Adrenal gland (tissue), 12 donors: ENCODE data around the gene ERC2. TPM values are rescaled to one million over a fixed set of nuclear protein-coding genes. Genes with fewer than 3 reads are reported as not detected.

ENCODE experiments used
- DNase-seq, 7 donors: peaks; one replicate each; pipeline ENCODE4 v3.0.0-alpha.2; 2019 to 2020
- H3K27ac ChIP-seq, 5 donors: fragments of 200-600 bp; sonication (generic) in 4 of 5; 1 replicate in 3 of 5; 2 replicates in 2 of 5; pipeline versions ENCODE4 v1.5.1 to v1.8.0; 2016 to 2020; ENCODE audit warnings: mild to moderate bottlenecking in 1 of 5
- H3K27me3 ChIP-seq: fragments of 200-600 bp; 2 replicates; pipeline ENCODE4 v1.8.0; 2021
- H3K36me3 ChIP-seq, 2 donors: fragments of 200-600 bp; replicated peaks in 1 of 2; 1 replicate in 1 of 2; 2 replicates in 1 of 2; pipeline versions ENCODE4 v1.5.1 to v1.8.0; 2018 to 2022
- H3K4me1 ChIP-seq, 2 donors: fragments of 200-600 bp; replicated peaks in 1 of 2; 1 replicate in 1 of 2; 2 replicates in 1 of 2; pipeline versions ENCODE4 v1.5.1 to v1.8.0; 2018 to 2021
- H3K4me3 ChIP-seq, 4 donors: fragments of 200-600 bp; sonication (generic) in 3 of 4; one replicate each; pipeline ENCODE4 v1.5.1; 2016 to 2018
- H3K9me3 ChIP-seq, 3 donors: fragments of 200-600 bp; sonication (generic) in 1 of 3; replicated peaks in 1 of 3; 1 replicate in 2 of 3; 2 replicates in 1 of 3; pipeline versions ENCODE4 v1.5.1 to v1.8.0; 2016 to 2021
- POLR2A ChIP-seq, 2 donors: fragments of 450-650 bp; IDR thresholded peaks; one replicate each; pipeline ENCODE4 v1.6.1; 2017; ENCODE audit warnings: antibody characterized with exemption in 2 of 2, mild to moderate bottlenecking in 2 of 2, moderate library complexity in 1 of 2
- WGBS, 4 donors: extraction: QIAGEN DNeasy Blood & Tissue Kit in 2 of 4; methylation state at CpG; one replicate each; pipeline versions ENCODE4 v1.1.5 to v1.1.7; 2013 to 2017; 5-methylcytosine and 5-hydroxymethylcytosine counted together
- intact Hi-C, 2 donors: fragments of 100-400 bp; cut with DNase I; formaldehyde crosslinking; loops; one replicate each; pipeline versions ENCODE4 v1.14.1 to v1.15.0; 2022 to 2023
- polyA plus RNA-seq, 3 donors: library from polyadenylated mRNA; stranded (reverse); fragments of 200-250 nt in 2 of 3; fragments of 350-450 nt in 1 of 3; fragmentation: Illumina TruSeq in 1 of 3; extraction: RNeasy Lipid Tissue Mini Kit (QIAGEN cat#74804) in 1 of 3; gene quantifications; one replicate each; pipeline ENCODE4 v1.2.3, GENCODE V29; 2013 to 2014
- total RNA-seq, 9 donors: library from RNA; depleted of rRNA in 4 of 9; stranded (reverse); fragments of >200 nt in 4 of 9; fragments of 120-200 nt in 1 of 9; fragmentation: NEBNext Ultra II Directional in 1 of 9; extraction: Animal tissue kit (Norgen Biotek cat#: 25700) in 1 of 9; gene quantifications; one replicate each; pipeline versions ENCODE4 v1.1.0 to v1.2.4, GENCODE V29; 2013 to 2023
- TF ChIP-seq, protein P1 (sequence below), 6 experiments: fragments of 450-650 bp in 4 of 6; fragments of 200-600 bp in 2 of 6; sonication (generic) in 1 of 6; IDR thresholded peaks; 1 replicate in 5 of 6; 2 replicates in 1 of 6; pipeline versions ENCODE4 v1.5.1 to v1.8.0; 2016 to 2021; ENCODE audit warnings: antibody characterized with exemption in 6 of 6, mild to moderate bottlenecking in 2 of 6, moderate library complexity in 1 of 6
- donor health status: healthy with polysubstance abuse.
- donor health status: Bipolar disorder and iron deficiency.
- donor health status: DM: yes; HTN: yes; CAD: no.
- donor health status: DM: no; HTN: no; CAD: no.
- donor health status: DM: no; HTN: no; CAD: no.
- donor health status: DM: yes; HTN: yes; CAD: no.

ERC2 gene
- total and polyA plus RNA-seq, 12 donors, result 0.47 to 5.8 (median 1.5) TPM

DNA sequence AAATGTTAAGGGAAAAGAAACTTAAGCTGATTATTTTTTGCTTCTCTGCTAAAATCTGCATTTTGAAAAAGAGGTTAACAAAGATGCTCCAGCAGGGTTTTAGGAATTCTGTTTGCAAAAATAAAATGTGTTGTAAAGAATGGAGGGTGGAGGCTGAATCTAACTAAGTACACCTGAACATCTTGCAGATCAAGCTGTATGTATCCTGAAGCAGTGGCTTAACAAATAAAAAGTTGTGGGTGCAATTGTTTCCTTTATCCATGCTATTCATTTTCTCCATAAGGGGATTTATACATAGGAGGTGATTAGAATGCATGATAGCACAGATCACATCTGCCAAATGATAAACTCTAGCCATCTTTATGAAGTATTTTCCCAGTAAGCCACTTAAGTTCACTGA is 466.3 kb downstream of the ERC2 start:
- no peaks in the 10 kb centered on the region for H3K4me1 ChIP-seq
- TF ChIP-seq POLR2A (IDR thresholded peaks at IDR 0.05), result no peak
- TF ChIP-seq, protein P1, sequence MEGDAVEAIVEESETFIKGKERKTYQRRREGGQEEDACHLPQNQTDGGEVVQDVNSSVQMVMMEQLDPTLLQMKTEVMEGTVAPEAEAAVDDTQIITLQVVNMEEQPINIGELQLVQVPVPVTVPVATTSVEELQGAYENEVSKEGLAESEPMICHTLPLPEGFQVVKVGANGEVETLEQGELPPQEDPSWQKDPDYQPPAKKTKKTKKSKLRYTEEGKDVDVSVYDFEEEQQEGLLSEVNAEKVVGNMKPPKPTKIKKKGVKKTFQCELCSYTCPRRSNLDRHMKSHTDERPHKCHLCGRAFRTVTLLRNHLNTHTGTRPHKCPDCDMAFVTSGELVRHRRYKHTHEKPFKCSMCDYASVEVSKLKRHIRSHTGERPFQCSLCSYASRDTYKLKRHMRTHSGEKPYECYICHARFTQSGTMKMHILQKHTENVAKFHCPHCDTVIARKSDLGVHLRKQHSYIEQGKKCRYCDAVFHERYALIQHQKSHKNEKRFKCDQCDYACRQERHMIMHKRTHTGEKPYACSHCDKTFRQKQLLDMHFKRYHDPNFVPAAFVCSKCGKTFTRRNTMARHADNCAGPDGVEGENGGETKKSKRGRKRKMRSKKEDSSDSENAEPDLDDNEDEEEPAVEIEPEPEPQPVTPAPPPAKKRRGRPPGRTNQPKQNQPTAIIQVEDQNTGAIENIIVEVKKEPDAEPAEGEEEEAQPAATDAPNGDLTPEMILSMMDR (IDR thresholded peaks at IDR 0.05), result no peak
- H3K4me3 ChIP-seq, result no peak overlapping the region
- no peak overlapping the region for H3K27ac ChIP-seq
- H3K27me3 ChIP-seq, result no peaks in the 10 kb centered on the region
- intact Hi-C loops, result no loop called here
- H3K36me3 ChIP-seq, result no peaks in the 10 kb centered on the region
- no peak for DNase-seq
- no peaks in the 10 kb centered on the region for H3K9me3 ChIP-seq

DNA sequence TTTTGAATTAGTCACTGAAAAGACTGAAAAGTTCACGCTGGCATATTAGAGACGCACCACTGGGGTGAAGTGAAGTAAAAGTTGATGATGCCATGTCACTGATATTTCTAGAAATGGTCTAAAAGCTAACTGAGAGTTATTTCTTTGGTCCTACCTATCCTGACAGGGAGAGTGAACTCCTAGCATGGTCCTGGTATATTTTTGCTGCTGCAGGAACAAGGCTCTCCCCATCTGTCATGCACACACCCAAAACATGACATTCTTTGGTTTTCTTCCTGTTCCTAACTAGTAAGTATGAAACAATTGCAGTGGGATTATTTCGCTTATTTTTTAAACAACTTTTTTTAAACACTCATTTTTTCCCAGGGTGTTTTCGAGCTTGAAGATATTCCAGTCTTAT is 466.7 kb downstream of the ERC2 start:
- no peak for TF ChIP-seq POLR2A (IDR thresholded peaks at IDR 0.05)
- TF ChIP-seq, protein P1 (IDR thresholded peaks at IDR 0.05), result no peak
- Histone ChIP-seq H3K27me3 (no peaks in the 10 kb centered on the region), H3K9me3 (no peaks in the 10 kb centered on the region), H3K27ac (no peak overlapping the region), H3K36me3 (no peaks in the 10 kb centered on the region), H3K4me3 (no peak overlapping the region), H3K4me1 (no peaks in the 10 kb centered on the region)
- DNase-seq, result no peak
- WGBS, 4 donors, result 77 to 82% (median 80%) methylated on average over 4 of the region's 4 CpGs
- intact Hi-C loops, result no loop called here

DNA sequence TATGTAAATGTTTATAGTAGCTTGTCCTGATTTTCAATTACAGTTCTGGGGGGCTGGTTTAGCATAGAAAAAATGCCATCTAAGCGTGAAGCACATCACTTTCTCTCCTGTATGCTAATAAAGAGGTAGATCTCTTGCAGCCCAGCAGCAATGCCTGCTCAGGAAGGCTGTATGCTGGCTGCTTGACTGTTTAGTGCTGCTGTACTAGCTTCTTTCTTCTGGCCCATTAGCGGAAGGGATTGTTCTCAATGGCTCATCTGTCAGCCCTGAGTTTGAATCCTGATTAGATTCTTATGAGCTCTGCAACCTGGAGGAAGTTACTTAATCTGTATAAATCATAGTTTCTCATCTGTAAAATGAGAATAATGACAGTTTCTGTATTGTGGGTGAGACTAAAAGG is 478.9 kb downstream of the ERC2 start:
- TF ChIP-seq POLR2A (IDR thresholded peaks at IDR 0.05), result no peak
- TF ChIP-seq, protein P1 (IDR thresholded peaks at IDR 0.05), result no peak
- 70 to 92% (median 87%) methylated on average over 2 of the region's 2 CpGs for WGBS, 4 donors
- no peak overlapping the region for H3K4me3 ChIP-seq
- H3K4me1 ChIP-seq, result no peaks in the 10 kb centered on the region
- DNase-seq, result no peak
- H3K36me3 ChIP-seq, result no peaks in the 10 kb centered on the region
- peaks cover 4% of the 10 kb centered on the region for H3K27me3 ChIP-seq
- no peak overlapping the region for H3K27ac ChIP-seq
- no peaks in the 10 kb centered on the region for H3K9me3 ChIP-seq
- intact Hi-C loops, result no loop called here

DNA sequence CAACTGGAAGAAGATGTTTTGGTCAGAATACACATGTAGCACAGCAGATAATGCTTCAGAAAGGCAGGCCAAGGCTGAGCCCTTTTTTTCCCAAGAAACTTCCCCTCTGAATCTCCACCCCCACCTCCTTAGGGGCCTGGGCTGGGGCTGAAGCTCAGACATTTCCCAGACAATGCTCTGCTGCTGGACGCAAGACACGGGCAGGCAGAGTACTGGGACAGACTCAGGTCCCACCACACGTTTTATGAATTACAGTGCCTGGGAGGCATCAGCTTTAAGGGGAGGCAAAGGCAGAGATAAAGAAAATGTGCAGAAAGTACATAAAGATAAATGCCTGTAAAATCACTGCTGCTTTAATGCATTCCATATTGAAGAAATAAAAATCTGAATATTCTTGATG is 479.4 kb downstream of the ERC2 start:
- intact Hi-C loops, result no loop called here
- Histone ChIP-seq H3K27ac (no peak overlapping the region), H3K4me3 (no peak overlapping the region), H3K4me1 (no peaks in the 10 kb centered on the region), H3K36me3 (no peaks in the 10 kb centered on the region), H3K27me3 (peaks cover 4% of the 10 kb centered on the region), H3K9me3 (no peaks in the 10 kb centered on the region)
- 48 to 75% (median 57%) methylated on average over 3 of the region's 3 CpGs for WGBS, 4 donors
- no peak for TF ChIP-seq POLR2A (IDR thresholded peaks at IDR 0.05)
- TF ChIP-seq, protein P1 (IDR thresholded peaks at IDR 0.05), result no peak
- no peak for DNase-seq
